NT2/D1 (cell line): ENCODE measurements around the gene PNPLA7.

Experiments
- DNase-seq: peaks from one replicate; pipeline ENCODE4 v3.0.0-alpha.2; 2011; ENCODE audit warnings: low read depth, low spot score
- H3K27me3 ChIP-seq: 2 replicates; pipeline ENCODE4 v1.6.0; 2011; ENCODE audit warnings: mild to moderate bottlenecking; ENCODE audit not compliant: insufficient read length, insufficient read depth
- H3K36me3 ChIP-seq: 2 replicates; pipeline ENCODE4 v1.6.1; 2011; ENCODE audit warnings: mild to moderate bottlenecking, low read length, mixed read lengths; ENCODE audit not compliant: insufficient read depth, insufficient read length
- H3K4me1 ChIP-seq: 2 replicates; pipeline ENCODE4 v1.5.1; 2011; ENCODE audit not compliant: insufficient read depth, insufficient read length
- H3K4me3 ChIP-seq: 2 replicates; pipeline ENCODE4 v1.5.1; 2011; ENCODE audit warnings: low read depth; ENCODE audit not compliant: insufficient read length
- H3K9ac ChIP-seq: 2 replicates; pipeline ENCODE4 v1.6.0; 2011; ENCODE audit warnings: low read depth; ENCODE audit not compliant: insufficient read length
- H3K9me3 ChIP-seq: 2 replicates; pipeline ENCODE4 v1.5.1; 2011; ENCODE audit warnings: mild to moderate bottlenecking, low read length; ENCODE audit not compliant: insufficient read depth
- SUZ12 ChIP-seq: IDR thresholded peaks from 2 replicates; pipeline ENCODE4 v1.6.1; 2011; ENCODE audit not compliant: insufficient read length, insufficient read depth; ENCODE audit errors: extremely low read depth
- YY1 ChIP-seq: IDR thresholded peaks from 2 replicates; pipeline ENCODE4 v1.6.1; 2011; ENCODE audit not compliant: insufficient read length, insufficient read depth
- ZNF274 ChIP-seq: IDR thresholded peaks from 2 replicates; pipeline ENCODE4 v1.6.1; 2011; ENCODE audit warnings: mild to moderate bottlenecking, low read depth, low read length

PNPLA7 gene

DNA sequence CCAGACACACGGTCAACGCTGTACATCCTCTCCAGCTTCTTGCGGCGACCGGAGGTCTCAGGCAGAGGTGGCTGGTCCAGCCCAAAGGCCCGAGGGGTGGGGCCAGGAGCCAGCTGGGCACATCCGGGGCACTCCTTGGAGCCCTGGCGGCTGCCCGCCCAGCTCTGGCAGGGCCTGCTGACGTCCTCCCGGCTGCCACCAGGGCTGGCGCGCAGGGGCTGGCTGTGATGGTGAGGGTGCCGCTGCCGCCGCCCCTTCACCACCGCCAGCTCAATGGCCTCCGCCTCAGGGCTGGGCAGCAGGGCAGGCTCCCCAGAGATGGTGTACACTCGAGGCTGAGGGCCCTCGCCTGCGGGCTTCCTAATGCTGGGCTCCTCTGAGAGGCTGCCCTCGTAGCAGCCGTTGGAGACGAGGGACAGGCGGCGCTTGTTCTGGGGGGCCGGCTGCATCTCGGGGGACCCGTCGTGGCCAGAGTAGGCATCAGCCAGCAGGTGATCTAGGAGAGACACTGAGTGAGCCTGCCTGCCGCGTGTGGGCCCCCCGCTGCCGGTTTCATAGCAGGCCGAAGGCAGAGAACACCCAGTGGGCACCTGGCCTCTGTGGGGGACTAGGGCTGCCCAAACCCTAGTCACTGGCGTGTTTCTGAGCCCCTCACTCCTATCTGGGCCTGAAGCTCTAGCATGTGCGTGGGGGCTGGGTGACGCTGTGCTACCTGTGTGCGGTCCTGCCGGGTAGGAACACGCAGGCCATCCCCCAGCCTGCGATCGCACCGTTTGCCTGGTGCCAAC is 92.6 kb downstream of the PNPLA7 start:
- no peak for TF ChIP-seq SUZ12
- no peak for TF ChIP-seq YY1
- TF ChIP-seq ZNF274, result no peak
- Histone ChIP-seq H3K9ac (peak overlapping the region; percentile 22), H3K4me1 (peaks cover 53% of the 10 kb centered on the region), H3K27me3 (peaks cover 13% of the 10 kb centered on the region), H3K36me3 (peaks cover 47% of the 10 kb centered on the region), H3K9me3 (no peaks in the 10 kb centered on the region), H3K4me3 (peak overlapping the region; percentile 79)
- no peak for DNase-seq

DNA sequence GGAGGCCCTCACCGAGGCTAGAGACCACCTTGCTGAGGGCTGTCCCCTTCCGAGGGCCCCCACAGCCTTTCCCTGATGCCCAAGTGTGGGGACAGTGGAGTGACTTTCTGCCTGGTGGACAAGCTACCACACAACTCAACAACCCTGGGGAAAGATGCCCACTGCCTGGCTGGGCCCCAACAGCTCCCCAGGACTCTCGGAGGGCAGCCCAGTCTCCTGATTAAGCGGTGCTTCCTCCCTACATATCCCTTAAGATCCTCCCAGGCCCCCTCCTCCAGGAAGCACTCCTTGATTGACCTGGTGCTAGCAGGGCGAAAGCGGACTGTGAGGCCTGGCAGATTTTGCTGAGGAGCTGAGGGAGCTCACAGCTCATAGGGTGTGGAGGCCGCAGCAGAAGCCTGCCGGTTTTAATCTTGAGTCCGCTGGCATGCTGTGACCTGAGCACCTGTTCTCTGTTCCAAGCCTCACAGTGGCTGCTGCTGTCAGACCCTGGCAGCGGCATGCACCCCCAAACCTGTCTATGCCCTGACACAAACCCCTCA is 93.3 kb downstream of the PNPLA7 start:
- peaks cover 6% of the 10 kb centered on the region for H3K27me3 ChIP-seq
- DNase-seq, result no peak
- no peaks in the 10 kb centered on the region for H3K9me3 ChIP-seq
- no peak overlapping the region for H3K4me3 ChIP-seq
- peak overlapping the region; percentile 22 for H3K9ac ChIP-seq
- peaks cover 53% of the 10 kb centered on the region for H3K4me1 ChIP-seq
- peaks cover 53% of the 10 kb centered on the region for H3K36me3 ChIP-seq
- TF ChIP-seq SUZ12 (no peak), YY1 (no peak)

DNA sequence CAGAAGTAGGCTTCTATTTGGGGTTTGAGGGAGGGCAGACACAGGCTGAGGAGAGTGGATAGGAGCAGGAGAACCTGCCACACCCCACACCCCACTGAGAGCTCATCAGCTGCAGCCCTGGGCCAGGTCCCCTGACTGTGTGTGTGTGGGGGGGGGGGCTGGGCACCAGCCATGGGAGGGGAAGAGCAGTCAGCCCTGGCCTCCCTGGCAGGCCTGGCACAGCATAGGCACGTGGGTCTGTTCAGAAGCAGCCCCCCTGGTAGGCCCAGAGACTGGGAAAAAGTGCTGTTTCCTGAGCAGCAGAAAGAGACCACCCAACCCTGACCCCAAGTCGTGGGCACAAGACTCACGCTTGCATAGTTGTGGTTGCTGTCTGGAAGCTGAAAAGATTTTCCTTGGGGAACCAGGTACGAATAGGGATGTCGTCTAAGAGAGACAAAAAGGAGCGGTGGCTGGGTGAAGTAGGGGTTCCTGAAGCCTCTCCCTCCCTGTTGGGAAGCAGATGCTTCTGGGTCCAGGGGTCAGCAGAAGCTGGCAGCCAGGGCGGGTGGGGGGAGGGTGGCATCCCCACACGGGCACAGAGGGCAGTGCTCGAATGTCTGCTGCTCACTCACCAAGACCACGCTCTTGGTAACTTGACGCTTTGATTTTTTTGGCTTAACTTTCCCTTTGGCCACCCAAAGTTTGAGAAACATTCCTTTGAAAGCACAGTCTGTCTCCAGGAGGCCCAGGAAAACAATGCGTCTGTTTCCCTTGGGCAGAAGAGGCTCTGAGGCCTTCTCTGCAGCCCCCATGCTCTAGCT is 93.9 kb downstream of the PNPLA7 start:
- no peaks in the 10 kb centered on the region for H3K9me3 ChIP-seq
- H3K4me3 ChIP-seq, result no peak overlapping the region
- no peak for DNase-seq
- H3K9ac ChIP-seq, result no peak overlapping the region
- peaks cover 5% of the 10 kb centered on the region for H3K27me3 ChIP-seq
- H3K36me3 ChIP-seq, result peaks cover 56% of the 10 kb centered on the region
- peaks cover 52% of the 10 kb centered on the region for H3K4me1 ChIP-seq
- TF ChIP-seq YY1, result no peak
- no peak for TF ChIP-seq SUZ12
- TF ChIP-seq ZNF274, result no peak

DNA sequence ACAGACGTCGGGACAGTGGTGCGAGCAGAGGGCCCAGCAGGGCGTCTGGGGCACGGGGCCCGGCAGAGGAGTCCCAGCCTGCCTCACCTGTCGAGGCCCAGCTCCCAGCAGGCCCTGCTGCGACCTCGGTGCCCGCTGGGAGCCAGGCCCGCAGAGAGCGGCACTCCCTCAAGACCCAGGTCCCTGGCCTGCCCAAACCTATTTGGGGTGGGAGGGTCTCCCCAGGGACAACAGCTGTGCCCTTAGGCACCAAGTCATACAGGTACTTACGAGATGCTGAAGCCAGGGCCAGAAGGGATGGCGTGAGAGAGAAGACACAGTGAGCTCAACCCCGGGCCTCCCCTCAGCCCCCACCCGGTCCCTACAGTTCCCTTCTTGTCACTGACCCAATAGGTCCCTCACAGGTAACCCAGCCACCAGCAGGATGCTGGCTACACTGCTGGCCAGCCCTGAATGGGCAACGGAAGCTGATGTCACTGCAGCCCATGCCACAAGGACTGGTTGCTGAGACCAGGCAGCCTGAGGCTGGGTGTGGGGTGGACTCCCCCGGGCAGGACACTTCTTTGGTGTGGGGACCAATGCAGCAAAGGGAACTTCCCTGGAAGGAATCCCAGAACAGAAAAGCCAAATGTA is 94.7 kb downstream of the PNPLA7 start:
- DNase-seq, result no peak
- TF ChIP-seq YY1 (no peak), ZNF274 (no peak), SUZ12 (no peak)
- Histone ChIP-seq H3K27me3 (peaks cover 2% of the 10 kb centered on the region), H3K4me3 (no peak overlapping the region), H3K9ac (peak overlapping the region; percentile 72), H3K4me1 (peaks cover 52% of the 10 kb centered on the region), H3K36me3 (peaks cover 56% of the 10 kb centered on the region), H3K9me3 (no peaks in the 10 kb centered on the region)

DNA sequence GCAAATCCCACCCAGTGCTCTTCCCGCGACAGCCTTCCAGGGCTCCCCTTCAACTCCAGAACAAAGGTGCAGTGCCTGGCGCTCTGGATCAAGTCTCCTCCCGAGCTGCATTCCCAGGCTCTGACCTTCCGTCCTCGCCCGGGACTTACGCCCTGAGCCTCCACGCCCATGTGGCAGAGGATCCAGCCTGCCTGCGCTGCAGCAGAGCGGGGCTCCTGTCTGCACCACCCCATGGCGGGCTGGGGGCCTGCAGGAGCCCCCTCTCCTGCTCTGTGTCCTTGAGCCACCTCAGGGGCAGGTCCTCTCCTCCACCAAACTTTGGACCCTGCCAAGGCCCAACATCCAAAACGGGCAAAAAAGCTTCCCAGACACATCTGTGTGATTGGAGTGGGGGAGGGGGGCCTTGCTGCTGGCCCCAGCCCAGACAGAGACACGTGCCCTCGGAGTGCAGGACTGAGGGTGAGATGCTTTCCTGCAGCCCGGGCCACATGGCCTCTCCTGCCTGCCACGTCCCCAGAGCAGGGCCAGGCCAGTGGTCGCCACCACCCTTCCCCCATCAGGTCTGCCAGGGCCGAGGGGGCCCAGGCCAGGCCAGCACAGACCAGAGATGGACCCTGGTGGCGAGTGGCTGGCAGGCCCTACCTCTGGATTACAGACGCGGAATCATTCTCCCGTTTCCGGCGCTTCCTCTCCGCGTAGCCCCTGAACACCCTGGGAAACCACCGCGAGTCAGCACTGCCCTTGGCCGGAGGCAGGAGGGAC is 95.4 kb downstream of the PNPLA7 start:
- Histone ChIP-seq H3K4me1 (peaks cover 51% of the 10 kb centered on the region), H3K27me3 (no peaks in the 10 kb centered on the region), H3K36me3 (peaks cover 61% of the 10 kb centered on the region), H3K9me3 (no peaks in the 10 kb centered on the region), H3K4me3 (peak overlapping the region; percentile 24), H3K9ac (peak overlapping the region; percentile 72)
- DNase-seq, result no peak
- no peak for TF ChIP-seq SUZ12

DNA sequence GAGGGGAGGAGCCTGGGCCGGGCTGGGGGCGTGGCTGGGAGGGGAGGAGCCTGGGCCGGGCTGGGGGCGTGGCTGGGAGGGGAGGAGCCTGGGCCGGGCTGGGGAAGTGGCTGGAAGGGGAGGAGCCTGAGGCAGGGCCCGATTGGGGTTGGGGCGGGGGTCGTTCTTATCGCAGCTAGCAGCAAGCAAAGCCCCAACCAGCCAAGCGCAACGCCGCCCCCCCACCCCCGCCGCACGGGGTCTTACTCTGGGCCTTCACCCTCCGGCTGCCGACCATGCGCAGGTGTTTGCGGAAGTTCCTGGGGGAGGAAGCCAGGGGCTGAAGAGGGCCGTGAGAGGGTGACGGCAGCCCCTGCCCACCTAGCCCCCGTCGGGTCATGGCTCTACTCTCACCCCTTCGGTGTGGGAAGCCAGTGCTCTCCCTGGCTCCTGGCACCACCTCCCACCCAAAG is 96.0 kb downstream of the PNPLA7 start:
- no peaks in the 10 kb centered on the region for H3K27me3 ChIP-seq
- peak overlapping the region; percentile 24 for H3K4me3 ChIP-seq
- H3K4me1 ChIP-seq, result peaks cover 46% of the 10 kb centered on the region
- H3K9me3 ChIP-seq, result no peaks in the 10 kb centered on the region
- no peak for DNase-seq
- peak overlapping the region; percentile 72 for H3K9ac ChIP-seq
- no peak for TF ChIP-seq YY1
- no peak for TF ChIP-seq ZNF274
- TF ChIP-seq SUZ12, result no peak
- peaks cover 67% of the 10 kb centered on the region for H3K36me3 ChIP-seq
